HEK293 (cell line): ENCODE measurements around the gene SPACA7.

Experiments used
- CTCF ChIA-PET: fragments of 350-600 bp; formaldehyde crosslinking; extraction: SDS; loops from one replicate; lab custom pipeline; 2021; ENCODE audit warnings: antibody characterized with exemption; lab: Yijun Ruan, JAX
- POLR2A ChIA-PET: fragments of 300-600 bp; formaldehyde crosslinking; extraction: SDS; loops from one replicate; lab custom pipeline; 2020; ENCODE audit warnings: antibody characterized with exemption, inconsistent platforms; lab: Yijun Ruan, JAX
- H3K27ac ChIP-seq: fragments of 200-500 bp; sonication (Bioruptor generic); 2 replicates; pipeline ENCODE4 v1.5.1; 2014; ENCODE audit warnings: low read depth, low read length, control low read depth, inconsistent platforms; ENCODE audit errors: extremely low read depth
- H3K36me3 ChIP-seq, 2 experiments: fragments of 200-500 bp in 1 of 2; sonication (Bioruptor generic) in 1 of 2; 1 replicate in 1 of 2; 2 replicates in 1 of 2; pipeline ENCODE4 v1.5.1; 2014 to 2017; ENCODE audit warnings: inconsistent platforms in 2 of 2, low read length in 2 of 2; ENCODE audit not compliant: control insufficient read depth in 2 of 2, insufficient read depth in 1 of 2
- H3K4me1 ChIP-seq: fragments of 200-500 bp; sonication (Bioruptor generic); 2 replicates; pipeline ENCODE4 v1.5.1; 2014; ENCODE audit warnings: mild to moderate bottlenecking, low read length, inconsistent platforms; ENCODE audit not compliant: control insufficient read depth, insufficient read depth
- H3K4me3 ChIP-seq: 2 replicates; pipeline ENCODE4 v1.5.1; 2011; ENCODE audit warnings: low read depth, mild to moderate bottlenecking, control low read depth, low read length, moderate library complexity
- H3K9me3 ChIP-seq: fragments of 200-500 bp; sonication (Bioruptor generic); 2 replicates; pipeline ENCODE4 v1.5.1; 2014; ENCODE audit warnings: low read depth, low read length, inconsistent platforms; ENCODE audit not compliant: control insufficient read depth, insufficient read depth
- EGR2 ChIP-seq: fragments of 450-650 bp; formaldehyde crosslinking; IDR thresholded peaks from 2 replicates; pipeline ENCODE4 v1.5.1; 2016; ENCODE audit warnings: low read depth, missing biosample characterization, missing genetic modification characterization
- REPIN1 ChIP-seq: fragments of 450-650 bp; formaldehyde crosslinking; IDR thresholded peaks from 2 replicates; pipeline ENCODE4 v1.5.1; 2017; ENCODE audit warnings: missing biosample characterization, missing genetic modification characterization, low read depth
- ZBTB17 ChIP-seq: fragments of 450-650 bp; formaldehyde crosslinking; IDR thresholded peaks from 2 replicates; pipeline ENCODE4 v1.5.1; 2016; ENCODE audit warnings: missing biosample characterization, missing genetic modification characterization
- ZFHX2 ChIP-seq: fragments of 450-650 bp; formaldehyde crosslinking; conservative IDR thresholded peaks from 2 replicates; pipeline ENCODE4 v1.5.1; 2016; ENCODE audit warnings: missing biosample characterization, missing genetic modification characterization
- ZNF138 ChIP-seq: fragments of 450-650 bp; formaldehyde crosslinking; IDR thresholded peaks from 2 replicates; pipeline ENCODE4 v1.5.1; 2016; ENCODE audit warnings: missing biosample characterization, missing genetic modification characterization, borderline replicate concordance
- ZNF155 ChIP-seq: fragments of 450-650 bp; formaldehyde crosslinking; IDR thresholded peaks from 2 replicates; pipeline ENCODE4 v1.5.1; 2016; ENCODE audit warnings: missing biosample characterization, missing genetic modification characterization
- ZNF221 ChIP-seq: fragments of 450-650 bp; formaldehyde crosslinking; IDR thresholded peaks from 2 replicates; pipeline ENCODE4 v1.5.1; 2017; ENCODE audit warnings: missing biosample characterization, missing genetic modification characterization, borderline replicate concordance
- ZNF223 ChIP-seq: fragments of 450-650 bp; formaldehyde crosslinking; IDR thresholded peaks from 2 replicates; pipeline ENCODE4 v1.5.1; 2016; ENCODE audit warnings: missing biosample characterization, missing genetic modification characterization
- ZNF404 ChIP-seq: fragments of 450-650 bp; formaldehyde crosslinking; IDR thresholded peaks from 2 replicates; pipeline ENCODE4 v1.5.1; 2017; ENCODE audit warnings: missing biosample characterization, missing genetic modification characterization
- ZNF423 ChIP-seq: fragments of 450-650 bp; formaldehyde crosslinking; IDR thresholded peaks from 2 replicates; pipeline ENCODE4 v1.5.1; 2016; ENCODE audit warnings: missing biosample characterization, missing genetic modification characterization
- ZNF549 ChIP-seq: fragments of 450-650 bp; IDR thresholded peaks from 2 replicates; pipeline ENCODE4 v1.5.1; 2018; ENCODE audit warnings: missing biosample characterization, missing genetic modification characterization, mild to moderate bottlenecking, inconsistent platforms, moderate library complexity
- ZNF555 ChIP-seq: fragments of 450-650 bp; formaldehyde crosslinking; conservative IDR thresholded peaks from 2 replicates; pipeline ENCODE4 v1.5.1; 2017; ENCODE audit warnings: missing biosample characterization, mild to moderate bottlenecking, missing genetic modification characterization, inconsistent platforms
- ZNF624 ChIP-seq: fragments of 450-650 bp; formaldehyde crosslinking; IDR thresholded peaks from 2 replicates; pipeline ENCODE4 v1.5.1; 2017; ENCODE audit warnings: missing biosample characterization, missing genetic modification characterization
- ZNF654 ChIP-seq: fragments of 450-650 bp; formaldehyde crosslinking; IDR thresholded peaks from 2 replicates; pipeline ENCODE4 v1.5.1; 2016; ENCODE audit warnings: low read depth, missing biosample characterization, missing genetic modification characterization
- ZNF660 ChIP-seq: fragments of 450-650 bp; IDR thresholded peaks from 2 replicates; pipeline ENCODE4 v1.5.1; 2018; ENCODE audit warnings: missing biosample characterization, mild to moderate bottlenecking, missing genetic modification characterization
- ZNF701 ChIP-seq: fragments of 450-650 bp; formaldehyde crosslinking; IDR thresholded peaks from 2 replicates; pipeline ENCODE4 v1.5.1; 2016; ENCODE audit warnings: missing biosample characterization, missing genetic modification characterization
- ZSCAN30 ChIP-seq: fragments of 450-650 bp; IDR thresholded peaks from 2 replicates; pipeline ENCODE4 v1.5.1; 2018; ENCODE audit warnings: missing biosample characterization, mild to moderate bottlenecking, missing genetic modification characterization, moderate library complexity
- TF ChIP-seq, protein P1 (sequence below): fragments of 450-650 bp; formaldehyde crosslinking; IDR thresholded peaks from 2 replicates; pipeline ENCODE4 v1.5.1; 2016; ENCODE audit warnings: missing biosample characterization, missing genetic modification characterization, low read depth
- TF ChIP-seq, protein P2 (sequence below): IDR thresholded peaks from 2 replicates; pipeline ENCODE4 v1.6.1; 2011; ENCODE audit warnings: mild to moderate bottlenecking, low read depth, low read length, borderline replicate concordance
- TF ChIP-seq, protein P3 (sequence below): fragments of 450-650 bp; formaldehyde crosslinking; IDR thresholded peaks from 2 replicates; pipeline ENCODE4 v1.5.1; 2016; ENCODE audit warnings: missing biosample characterization, missing genetic modification characterization

SPACA7 gene

DNA sequence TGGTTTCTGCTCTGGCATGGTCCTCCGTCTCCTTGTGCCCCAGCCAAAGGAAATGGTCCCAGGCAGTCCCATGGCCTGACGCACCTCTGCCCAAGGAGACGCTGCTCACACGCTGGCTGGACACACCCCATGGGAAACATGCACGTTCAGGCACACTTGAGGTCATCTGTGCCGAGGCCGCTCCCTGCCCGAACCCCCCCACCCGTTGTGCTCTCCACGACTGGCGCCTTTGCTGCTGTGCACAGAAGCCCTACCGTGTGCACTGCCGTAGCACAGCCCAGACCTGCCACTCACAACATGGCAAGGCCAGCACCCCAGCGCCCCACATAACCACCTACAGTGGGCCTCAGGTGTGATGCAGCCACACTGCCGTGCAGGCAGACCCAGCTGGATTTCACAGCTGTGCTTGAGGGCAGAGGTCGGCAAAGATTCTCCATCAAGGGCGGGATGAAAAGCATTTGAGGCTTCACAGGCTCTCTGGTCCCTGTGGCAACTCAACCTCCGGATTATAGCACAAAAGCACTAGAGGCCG is 65.7 kb downstream of the SPACA7 start (continued):
- TF ChIP-seq ZNF549 (tag by site-specific recombination) (no peak), ZNF423 (tag by site-specific recombination) (no peak), ZNF155 (no peak)
- TF ChIP-seq, protein P1, sequence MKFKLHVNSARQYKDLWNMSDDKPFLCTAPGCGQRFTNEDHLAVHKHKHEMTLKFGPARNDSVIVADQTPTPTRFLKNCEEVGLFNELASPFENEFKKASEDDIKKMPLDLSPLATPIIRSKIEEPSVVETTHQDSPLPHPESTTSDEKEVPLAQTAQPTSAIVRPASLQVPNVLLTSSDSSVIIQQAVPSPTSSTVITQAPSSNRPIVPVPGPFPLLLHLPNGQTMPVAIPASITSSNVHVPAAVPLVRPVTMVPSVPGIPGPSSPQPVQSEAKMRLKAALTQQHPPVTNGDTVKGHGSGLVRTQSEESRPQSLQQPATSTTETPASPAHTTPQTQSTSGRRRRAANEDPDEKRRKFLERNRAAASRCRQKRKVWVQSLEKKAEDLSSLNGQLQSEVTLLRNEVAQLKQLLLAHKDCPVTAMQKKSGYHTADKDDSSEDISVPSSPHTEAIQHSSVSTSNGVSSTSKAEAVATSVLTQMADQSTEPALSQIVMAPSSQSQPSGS (tag by site-specific recombination), result no peak
- TF ChIP-seq, protein P2, sequence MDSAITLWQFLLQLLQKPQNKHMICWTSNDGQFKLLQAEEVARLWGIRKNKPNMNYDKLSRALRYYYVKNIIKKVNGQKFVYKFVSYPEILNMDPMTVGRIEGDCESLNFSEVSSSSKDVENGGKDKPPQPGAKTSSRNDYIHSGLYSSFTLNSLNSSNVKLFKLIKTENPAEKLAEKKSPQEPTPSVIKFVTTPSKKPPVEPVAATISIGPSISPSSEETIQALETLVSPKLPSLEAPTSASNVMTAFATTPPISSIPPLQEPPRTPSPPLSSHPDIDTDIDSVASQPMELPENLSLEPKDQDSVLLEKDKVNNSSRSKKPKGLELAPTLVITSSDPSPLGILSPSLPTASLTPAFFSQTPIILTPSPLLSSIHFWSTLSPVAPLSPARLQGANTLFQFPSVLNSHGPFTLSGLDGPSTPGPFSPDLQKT, result no peak

DNA sequence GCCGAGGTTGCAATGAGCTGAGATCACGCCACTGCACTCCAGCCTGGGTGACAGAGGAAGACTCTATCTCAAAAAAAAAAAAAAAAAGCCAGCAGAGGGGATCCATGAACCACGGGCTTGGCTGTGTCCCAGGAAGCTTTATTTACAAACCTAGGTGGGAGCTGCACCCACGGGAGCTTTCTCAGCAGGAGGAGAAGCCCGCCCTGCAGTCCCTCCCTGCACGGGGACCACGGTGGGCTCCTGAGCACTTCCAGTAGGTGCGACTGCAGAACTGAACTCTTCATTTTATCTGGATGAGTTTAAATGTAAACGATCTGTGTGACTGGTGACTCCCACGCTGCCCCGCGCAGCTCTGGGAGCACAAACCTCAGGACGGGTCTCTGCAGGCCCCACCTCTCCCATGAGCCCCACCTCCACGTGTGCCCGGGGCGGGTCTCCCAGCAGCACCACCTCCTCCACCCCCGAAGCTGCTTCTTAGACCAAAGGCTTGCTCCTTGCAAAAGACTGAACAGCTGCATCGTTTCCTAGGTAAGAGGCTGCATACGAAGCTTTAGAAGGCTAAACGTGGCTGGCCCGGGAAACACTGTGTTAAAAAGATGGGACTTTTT is 66.4 kb downstream of the SPACA7 start:
- TF ChIP-seq, protein P3, sequence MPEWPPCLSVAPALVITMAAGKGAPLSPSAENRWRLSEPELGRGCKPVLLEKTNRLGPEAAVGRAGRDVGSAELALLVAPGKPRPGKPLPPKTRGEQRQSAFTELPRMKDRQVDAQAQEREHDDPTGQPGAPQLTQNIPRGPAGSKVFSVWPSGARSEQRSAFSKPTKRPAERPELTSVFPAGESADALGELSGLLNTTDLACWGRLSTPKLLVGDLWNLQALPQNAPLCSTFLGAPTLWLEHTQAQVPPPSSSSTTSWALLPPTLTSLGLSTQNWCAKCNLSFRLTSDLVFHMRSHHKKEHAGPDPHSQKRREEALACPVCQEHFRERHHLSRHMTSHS, result no peak
- TF ChIP-seq ZNF404 (tag by site-specific recombination), result no peak
- peak; percentile 62 for TF ChIP-seq ZFHX2
- peak; percentile 55; the same call in 1 of the 2 replicates for TF ChIP-seq EGR2 (tag by site-specific recombination)
- H3K4me1 ChIP-seq, result no peaks in the 10 kb centered on the region
- no peaks in the 10 kb centered on the region for H3K9me3 ChIP-seq
- CTCF ChIA-PET, result interaction anchor here (0.6 to 3.3 kb wide), 12 partner anchors 8 to 1013 kb away, joined by 3 to 23 read pairs (median 6); no protein-coding TSS in a partner anchor
- no peak overlapping the region for H3K27ac ChIP-seq
- H3K36me3 ChIP-seq, result no peaks in the 10 kb centered on the region
- POLR2A ChIA-PET, result no interaction called here
- no peak overlapping the region for H3K4me3 ChIP-seq

DNA sequence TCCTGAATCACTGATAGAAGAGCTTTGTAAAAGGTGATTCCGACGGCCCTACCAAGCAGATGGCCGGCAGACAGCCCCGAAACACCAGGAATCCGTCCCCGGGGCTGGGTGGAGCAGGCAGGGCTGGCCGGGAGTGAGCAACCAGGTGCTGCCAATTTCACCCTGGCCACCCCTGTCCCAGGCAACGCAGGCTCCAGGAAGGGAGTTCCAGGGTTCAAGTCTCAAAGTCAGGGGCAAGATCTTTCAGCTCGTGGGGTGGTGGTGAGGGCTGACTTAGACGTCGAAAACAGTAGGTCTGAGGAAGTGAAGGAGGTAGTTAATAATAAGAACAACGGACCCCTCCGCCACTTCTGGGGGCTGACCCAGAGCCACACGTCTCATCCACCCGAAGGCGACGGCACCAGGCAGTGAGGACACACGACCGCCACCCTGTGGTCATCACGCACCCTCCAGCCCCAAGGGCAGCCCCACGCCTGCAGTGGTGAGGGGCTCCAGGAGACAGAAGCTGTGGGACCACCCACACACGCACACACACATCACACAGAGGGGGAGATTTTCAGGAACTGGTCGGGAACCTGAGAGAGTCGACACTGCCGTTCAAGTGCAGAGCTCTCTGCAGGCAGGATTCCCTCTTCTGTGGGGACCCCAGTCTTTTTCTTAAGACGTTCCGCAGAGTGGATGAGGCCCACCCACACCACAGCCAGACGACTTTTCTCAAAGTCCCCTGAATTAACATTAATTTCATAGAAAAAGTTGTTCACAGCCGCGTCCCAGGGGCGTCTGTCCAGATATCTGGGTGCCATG is 67.2 kb downstream of the SPACA7 start:
- Histone ChIP-seq H3K4me1 (no peaks in the 10 kb centered on the region), H3K27ac (no peak overlapping the region), H3K4me3 (no peak overlapping the region), H3K9me3 (no peaks in the 10 kb centered on the region), H3K36me3 (no peaks in the 10 kb centered on the region)
- POLR2A ChIA-PET, result no interaction called here
- CTCF ChIA-PET, result interaction anchor here (0.6 to 3.3 kb wide), 19 partner anchors 8 to 1014 kb away, joined by 3 to 23 read pairs (median 4); no protein-coding TSS in a partner anchor
- TF ChIP-seq ZFHX2 (peak; percentile 54), ZNF624 (tag by site-specific recombination) (no peak)

DNA sequence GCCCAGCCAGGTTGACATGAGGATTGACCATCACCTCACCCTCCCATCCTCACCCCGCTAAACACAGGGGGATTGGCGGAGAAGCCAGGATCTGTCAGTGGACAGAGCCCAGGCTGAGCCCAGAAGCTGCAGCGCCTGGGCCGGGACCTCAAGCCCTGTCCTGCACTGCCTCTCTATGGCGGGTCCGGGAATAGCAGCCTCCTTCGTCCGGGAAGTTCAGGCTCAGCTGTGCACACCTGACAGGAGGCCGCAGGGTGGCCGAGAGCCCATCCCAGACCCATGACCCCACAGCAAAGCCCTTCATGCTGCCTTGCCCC is 67.8 kb downstream of the SPACA7 start:
- CTCF ChIA-PET, result interaction anchor here (0.6 to 3.3 kb wide), 15 partner anchors 9 to 1233 kb away, joined by 3 to 23 read pairs (median 4); no protein-coding TSS in a partner anchor
- POLR2A ChIA-PET, result no interaction called here

More for the DNA sequence above, 67.8 kb downstream of the SPACA7 start:
- Histone ChIP-seq H3K36me3 (no peaks in the 10 kb centered on the region), H3K9me3 (no peaks in the 10 kb centered on the region), H3K27ac (no peak overlapping the region), H3K4me1 (no peaks in the 10 kb centered on the region), H3K4me3 (no peak overlapping the region)
- TF ChIP-seq ZNF555 (tag by site-specific recombination), result no peak
- no peak for TF ChIP-seq ZNF138 (tag by site-specific recombination)
- TF ChIP-seq ZNF701 (tag by site-specific recombination), result no peak
- no peak for TF ChIP-seq ZNF223 (tag by site-specific recombination)
- TF ChIP-seq ZNF221, result no peak
- peak; percentile 74 for TF ChIP-seq ZNF654
- TF ChIP-seq ZSCAN30, result 0 out of 2 replicates have a peak, but pooled peaks have one; percentile 38
- peak; percentile 39; the same call in 1 of the 2 replicates for TF ChIP-seq ZBTB17
- 0 out of 2 replicates have a peak, but pooled peaks have one; percentile 26 for TF ChIP-seq ZNF660
- no peak for TF ChIP-seq REPIN1 (tag by site-specific recombination)
